ENCODE measurements around the gene ATR.
"Not testable (repeated sequence)": the region's sequence is repeated elsewhere in the genome, so short reads cannot be mapped to it uniquely, and the experiment has no call there.

Gene ATR

DNA sequence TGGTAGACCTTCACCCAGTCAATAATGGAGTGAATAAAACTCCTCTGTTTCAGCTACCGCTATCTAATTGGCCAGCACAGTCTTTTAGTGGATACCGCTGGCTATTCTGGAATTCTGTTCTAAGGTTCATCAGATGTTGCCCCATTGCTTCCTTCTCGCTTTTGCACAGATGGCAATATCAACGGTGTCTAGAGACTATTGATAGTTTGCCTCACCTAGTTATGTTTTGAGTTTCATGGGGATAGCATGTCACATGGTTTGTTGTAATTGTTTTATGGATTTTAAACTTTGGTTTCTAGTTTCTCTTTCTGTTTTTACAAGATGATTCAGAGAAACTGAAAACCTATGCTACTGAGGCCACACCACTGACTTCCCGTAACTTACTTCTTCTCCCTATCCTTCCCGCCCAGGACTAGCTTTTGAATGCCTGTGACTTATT is 132.7 kb downstream of the ATR start:
- no peak for DNase-seq

DNA sequence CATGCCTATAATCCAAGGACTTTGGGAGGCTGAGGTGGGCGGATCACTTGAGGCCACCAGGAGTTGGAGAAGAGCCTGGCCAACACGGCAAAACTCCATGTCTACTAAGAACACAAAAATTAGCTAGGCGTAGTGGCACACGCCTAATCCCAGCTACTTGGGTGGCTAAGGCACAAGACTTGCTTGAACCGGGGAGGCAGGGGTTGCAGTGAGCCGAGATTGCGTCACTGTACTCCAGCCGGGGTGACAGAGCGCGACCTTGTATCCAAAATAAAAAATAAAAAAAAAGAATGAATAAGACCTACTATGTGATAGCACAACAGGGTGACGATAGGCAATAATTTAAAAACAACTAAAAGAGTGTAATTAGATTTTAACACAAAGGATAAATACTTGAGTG is 134.2 kb downstream of the ATR start:
- no peak for DNase-seq

DNA sequence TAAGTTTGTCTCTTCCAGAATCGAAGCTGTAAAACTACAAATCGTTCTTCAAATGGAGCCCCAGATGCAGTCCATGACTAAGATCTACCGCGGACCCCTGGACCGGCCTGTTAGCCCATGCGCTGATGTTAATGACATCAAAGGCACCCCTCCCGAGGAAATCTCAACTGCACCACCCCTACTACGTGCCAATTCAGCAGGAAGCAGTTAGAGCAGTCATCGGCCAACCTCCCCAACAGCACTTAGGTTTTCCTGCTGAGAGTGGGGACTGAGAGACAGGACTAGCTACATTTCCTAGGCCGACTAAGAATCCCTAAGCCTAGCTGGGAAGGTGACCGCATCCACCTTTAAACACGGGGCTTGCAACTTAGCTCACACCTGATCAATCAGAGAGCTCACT is 135.5 kb downstream of the ATR start:
- DNase-seq = not testable (repeated sequence)

DNA sequence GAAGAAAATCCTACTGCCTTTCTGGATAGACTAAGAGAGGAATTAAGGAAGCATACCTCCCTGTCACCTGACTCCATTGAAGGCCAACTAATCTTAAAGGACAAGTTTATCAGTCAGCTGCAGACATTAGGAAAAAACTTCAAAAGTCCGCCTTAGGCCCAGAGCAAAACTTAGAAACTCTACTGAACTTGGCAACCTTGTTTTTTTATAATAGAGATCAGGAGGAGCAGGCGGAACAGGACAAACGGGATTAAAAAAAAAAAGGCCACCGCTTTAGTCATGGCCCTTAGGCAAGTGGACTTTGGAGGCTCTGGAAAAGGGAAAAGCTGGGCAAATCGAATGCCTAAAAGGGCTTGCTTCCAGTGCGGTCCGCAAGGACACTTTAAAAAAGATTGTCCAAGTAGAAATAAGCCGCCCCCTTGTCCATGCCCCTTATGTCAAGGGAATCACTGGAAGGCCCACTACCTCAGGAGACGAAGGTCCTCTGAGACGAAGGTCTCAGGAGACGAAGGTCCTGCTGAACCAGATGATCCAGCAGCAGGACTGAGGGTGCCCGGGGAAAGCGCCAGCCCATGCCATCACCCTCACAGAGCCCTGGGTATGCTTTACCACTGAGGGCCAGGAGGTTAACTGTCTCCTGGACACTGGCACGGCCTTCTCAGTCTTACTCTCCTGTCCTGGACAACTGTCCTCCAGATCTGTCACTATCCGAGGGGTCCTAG is 138.9 kb downstream of the ATR start:
- DNase-seq = not testable (repeated sequence)

DNA sequence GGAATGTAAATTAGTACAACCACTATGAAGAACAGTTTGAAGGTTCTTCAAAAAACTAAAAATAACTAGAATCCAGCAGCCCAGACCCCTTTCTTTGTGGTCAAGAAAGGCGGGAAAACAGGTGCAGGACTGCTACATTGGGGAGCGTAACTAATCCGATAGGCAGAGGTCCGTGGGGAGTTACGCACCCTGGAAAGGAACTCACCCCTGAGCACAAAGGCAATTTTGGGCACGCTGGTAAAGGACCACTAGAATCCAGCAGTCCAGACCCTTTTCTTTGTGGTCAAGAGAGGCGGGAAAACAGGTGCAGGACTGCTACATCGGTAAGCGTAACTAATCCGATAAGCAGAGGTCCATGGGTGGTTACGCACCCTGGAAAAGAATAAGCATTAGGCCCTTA is 140.4 kb downstream of the ATR start:
- not testable (repeated sequence) for DNase-seq

DNA sequence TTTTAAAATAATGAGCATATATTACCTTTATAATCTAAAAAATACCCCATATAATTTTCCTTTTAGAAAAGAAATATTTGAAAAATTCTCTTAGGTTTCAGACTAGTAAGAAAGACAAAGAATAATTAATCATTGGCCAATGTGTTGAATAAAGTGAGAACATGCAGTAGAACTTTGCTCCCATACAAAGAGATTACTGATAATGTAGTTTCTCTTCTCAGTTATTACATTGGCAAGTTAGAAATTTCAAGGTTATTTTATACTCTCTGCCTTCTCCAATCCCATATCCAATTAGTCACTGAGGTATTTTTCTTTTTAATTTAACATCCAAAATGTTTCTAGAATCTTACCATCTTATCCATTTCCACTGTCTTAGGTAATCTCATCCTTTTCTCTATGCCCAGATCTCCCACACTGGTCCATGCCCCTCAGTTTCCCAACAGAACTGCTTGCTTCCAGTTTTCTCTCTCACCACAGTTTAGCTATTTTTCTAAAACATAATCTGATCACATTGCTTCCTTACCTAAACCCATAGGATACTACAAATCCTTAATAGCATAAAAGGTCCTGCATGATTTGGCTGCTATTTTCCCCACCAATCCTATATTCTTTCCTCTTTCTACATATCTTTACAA is 141.5 kb downstream of the ATR start:
- DNase-seq = no peak

DNA sequence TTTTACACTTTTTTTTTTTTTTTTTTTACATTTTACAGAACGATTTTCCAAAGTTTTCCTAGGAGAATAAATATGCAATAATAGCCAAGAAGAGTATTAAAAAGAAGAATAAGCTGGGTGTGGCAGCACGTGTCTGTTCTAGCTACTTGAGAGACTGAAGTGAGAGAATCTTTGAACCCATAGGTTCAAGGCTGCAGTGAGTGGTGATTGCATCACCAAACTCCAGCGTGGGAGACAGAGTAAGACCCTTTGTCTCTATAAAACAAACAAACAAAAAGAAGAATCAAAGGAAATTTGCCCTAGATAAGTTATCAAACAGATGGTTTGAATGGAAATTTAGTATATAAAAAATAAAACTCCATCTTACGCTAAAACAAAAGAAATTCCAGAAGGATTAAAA is 144.0 kb downstream of the ATR start:
- no peak for DNase-seq

DNA sequence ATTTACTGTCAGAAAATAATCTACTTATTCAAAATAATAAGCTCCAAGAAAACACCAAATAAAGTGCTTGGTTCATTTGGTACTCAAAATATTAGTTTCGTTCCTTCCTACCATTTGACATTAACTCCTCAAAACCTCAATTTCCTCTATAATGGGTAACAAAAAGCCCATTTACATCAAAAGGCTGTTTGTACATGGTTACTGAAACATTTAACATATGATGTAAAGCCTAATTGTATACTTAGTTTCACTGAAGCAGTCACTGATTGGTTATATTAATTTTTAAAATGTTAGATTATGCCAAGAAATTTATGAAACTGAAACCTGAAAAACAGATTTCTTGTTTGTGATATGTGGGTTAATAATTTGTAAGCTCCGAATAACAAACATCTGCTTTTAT is 145.4 kb downstream of the ATR start:
- DNase-seq = no peak

DNA sequence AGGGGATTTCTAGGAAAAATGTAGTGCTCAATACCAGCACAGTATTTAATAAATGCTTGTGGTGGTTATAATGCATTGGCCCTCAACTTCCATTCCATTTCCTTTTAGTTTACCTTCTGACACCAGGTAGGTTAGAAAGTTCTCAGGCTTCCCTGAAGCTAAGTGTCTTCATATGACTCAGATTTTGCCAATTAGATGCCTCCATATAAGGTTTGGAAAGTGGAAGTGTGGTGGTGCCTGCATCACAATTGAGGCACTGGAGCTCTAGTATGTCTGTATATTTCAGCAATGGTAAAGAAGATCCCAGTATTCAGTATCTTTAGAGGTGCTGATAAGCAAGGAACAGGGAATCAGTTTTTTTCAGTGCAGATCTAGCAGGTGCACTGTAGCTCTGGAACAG is 149.0 kb downstream of the ATR start:
- no peak for DNase-seq

DNA sequence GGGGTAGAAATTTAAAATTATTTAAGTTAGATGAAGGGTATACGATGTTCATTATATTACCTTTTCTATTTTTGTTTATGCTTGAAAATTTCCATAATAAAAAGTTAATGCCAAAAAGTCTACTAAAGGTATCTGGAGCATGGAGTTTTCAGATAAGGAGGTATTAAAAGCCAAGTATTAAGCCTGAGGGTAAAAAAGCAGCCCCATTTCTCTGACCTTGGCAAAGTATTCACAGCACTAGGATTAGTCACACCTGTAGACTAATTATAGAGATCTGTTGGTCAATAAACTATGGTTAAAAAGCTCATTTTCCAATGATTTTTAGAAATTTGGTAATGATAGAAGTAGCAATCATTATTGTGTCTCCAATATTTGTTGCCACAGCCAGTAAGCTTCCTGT is 153.8 kb downstream of the ATR start:
- DNase-seq = no peak

DNA sequence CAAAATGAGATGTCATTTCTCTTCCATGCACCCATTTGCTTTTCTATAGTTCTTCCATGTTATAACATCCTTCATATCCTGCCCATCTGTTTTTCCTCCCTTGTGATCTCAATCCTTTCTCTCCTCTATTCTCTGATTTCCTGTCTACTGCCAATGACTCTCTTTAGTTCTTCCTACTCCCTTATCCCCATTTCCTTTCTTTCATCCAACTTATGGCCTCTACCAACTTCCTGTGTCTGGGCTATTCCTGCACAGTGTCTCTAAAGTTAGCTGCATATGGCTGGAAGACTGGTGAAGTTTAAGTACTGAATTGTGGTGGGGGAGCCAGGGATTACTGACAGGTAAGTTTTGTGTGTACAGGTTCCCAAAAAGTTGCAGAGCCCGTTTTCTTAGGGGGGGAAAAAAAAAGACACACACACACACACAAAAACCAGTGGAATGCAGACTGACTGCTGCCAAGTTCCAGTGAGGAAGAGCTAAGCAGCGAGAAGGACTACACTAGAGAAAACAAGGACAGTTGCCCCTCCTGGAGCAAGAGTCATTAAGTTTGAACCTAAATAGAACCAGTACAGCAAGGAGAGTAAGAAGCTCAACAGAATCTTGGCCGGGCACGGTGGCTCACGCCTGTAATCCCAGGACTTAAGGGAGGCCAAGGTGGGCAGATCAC is 159.5 kb downstream of the ATR start:
- DNase-seq = no peak

DNA sequence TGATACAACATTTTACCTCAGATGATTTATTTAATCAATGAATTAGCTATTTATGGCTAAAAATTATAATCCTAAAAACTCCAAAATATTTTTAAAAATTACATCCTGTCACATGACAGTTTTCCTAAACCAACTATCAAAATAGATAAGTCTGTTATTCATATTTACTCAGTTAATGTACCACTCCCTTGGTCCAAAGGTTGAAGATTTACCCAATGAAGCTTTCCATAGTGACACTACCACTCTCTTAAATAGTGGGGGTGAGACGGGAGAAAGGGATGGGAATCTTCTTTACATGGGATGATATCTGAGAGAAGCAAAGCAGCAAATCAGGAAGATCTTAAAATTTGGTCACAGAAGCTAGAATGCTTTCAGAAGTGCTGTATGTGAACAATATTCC is 161.2 kb downstream of the ATR start:
- no peak for DNase-seq

DNA sequence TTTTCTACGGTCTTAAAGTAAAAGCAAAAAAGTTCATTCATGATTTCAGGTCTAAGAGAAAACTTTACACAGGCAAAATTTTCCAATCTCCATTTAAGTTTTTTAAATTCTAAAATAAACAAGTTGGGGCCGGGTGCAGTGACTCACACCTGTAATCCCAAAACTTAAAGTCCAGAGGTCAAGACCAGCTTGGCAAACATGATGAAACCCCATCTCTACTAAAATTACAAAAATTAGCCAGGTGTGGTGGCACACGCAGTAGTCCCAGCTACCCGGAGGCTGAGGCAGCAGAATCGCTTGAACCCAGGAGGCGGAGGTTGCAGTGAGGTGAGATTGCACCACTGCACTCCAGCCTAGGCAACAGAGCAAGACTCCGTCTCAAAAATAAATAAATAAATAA is 178.0 kb downstream of the ATR start:
- DNase-seq = not testable (repeated sequence)

Measured in NCI-H510A (cell line).